ENCODE results near the gene MYH9. TPM values are rescaled to one million over a fixed set of nuclear protein-coding genes. Genes with fewer than 3 reads are reported as not detected.
A peak's percentile ranks its signal among the peaks of the same experiment; 100 is the strongest.

MYH9 gene
- total and polyA plus RNA-seq, 5 experiments from 2014 or later = 51.2 to 718 (median 389) TPM

- Mint-ChIP-seq H3K4me3 (peak overlapping the region; percentile 39 to 94 (median 68)), H3K27ac (peak overlapping the region; percentile 90 to 98 (median 94)), H3K9me3 (no peaks in the 10 kb centered on the region)
Measured at GRCh38 chr22:36360871-36361383, 26.8 kb downstream of the MYH9 start.

GRCh38 chr22:36360011-36360410, 27.8 kb downstream of the MYH9 start:
- Mint-ChIP-seq H3K27me3 (no peaks in the 10 kb centered on the region), H3K36me3 (peaks cover 0 to 48% (median 0%) of the 10 kb centered on the region in 3 donors), H3K27ac (peak overlapping the region; percentile 90 to 98 (median 96)), H3K9me3 (no peaks in the 10 kb centered on the region), H3K4me3 (peak overlapping the region; percentile 43 to 86 (median 78)), H3K4me1 (peaks cover 65 to 100% (median 98%) of the 10 kb centered on the region in 4 donors)
- ATAC-seq (no peak), DNase-seq (no peak)
- POLR2A ChIA-PET = interaction anchor here (0.5 to 51.6 kb wide), 5 partner anchors 4 to 790 kb away, joined by 3 to 2215 read pairs (median 4); partner anchors contain the start of genes IL2RB and MYH9

More at GRCh38 chr22:36360871-36361383, 26.8 kb downstream of the MYH9 start:
- DNase-seq (no peak), ATAC-seq (no peak)
- POLR2A ChIA-PET = interaction anchor here (1.0 to 51.6 kb wide), 3 partner anchors 5 to 90 kb away, joined by 6 to 2215 read pairs (median 2215); partner anchors contain the start of gene MYH9
- H3K27me3 Mint-ChIP-seq = no peaks in the 10 kb centered on the region
- H3K36me3 Mint-ChIP-seq = peaks cover 0 to 45% (median 0%) of the 10 kb centered on the region in 3 donors
- H3K4me1 Mint-ChIP-seq = peaks cover 60 to 99% (median 97%) of the 10 kb centered on the region in 4 donors

- H3K27ac Mint-ChIP-seq = peak overlapping the region; percentile 90 to 97 (median 95)
- no peaks in the 10 kb centered on the region for H3K9me3 Mint-ChIP-seq
- peaks cover 0 to 47% (median 0%) of the 10 kb centered on the region in 3 donors for H3K36me3 Mint-ChIP-seq
- ATAC-seq = no peak
- H3K4me1 Mint-ChIP-seq = peaks cover 64 to 100% (median 98%) of the 10 kb centered on the region in 4 donors
- H3K27me3 Mint-ChIP-seq = no peaks in the 10 kb centered on the region
- DNase-seq = no peak
- H3K4me3 Mint-ChIP-seq = peak overlapping the region in 9 of 10 donors; percentile 40 to 88 (median 81)
- POLR2A ChIA-PET = interaction anchor here (0.5 to 51.6 kb wide), 7 partner anchors 4 to 790 kb away, joined by 3 to 2215 read pairs (median 3); partner anchors contain the start of genes IL2RB and MYH9
Measured at GRCh38 chr22:36359470-36359996, 28.2 kb downstream of the MYH9 start.

- Mint-ChIP-seq H3K4me3 (peak overlapping the region; percentile 38 to 88 (median 80)), H3K9me3 (no peaks in the 10 kb centered on the region), H3K27ac (peak overlapping the region; percentile 90 to 97 (median 95)), H3K27me3 (no peaks in the 10 kb centered on the region), H3K4me1 (peaks cover 58 to 100% (median 98%) of the 10 kb centered on the region in 4 donors), H3K36me3 (peaks cover 0 to 48% (median 0%) of the 10 kb centered on the region in 3 donors)
- ATAC-seq (peak in 1 of 2 donors; percentile 5), DNase-seq (no peak)
- POLR2A ChIA-PET = interaction anchor here (0.8 to 51.6 kb wide), 7 partner anchors 3 to 108 kb away, joined by 3 to 2215 read pairs (median 3); partner anchors contain the start of gene MYH9
Measured at GRCh38 chr22:36358533-36359469, 29.0 kb downstream of the MYH9 start.

GRCh38 chr22:36356708-36357624, 30.8 kb downstream of the MYH9 start:
- DNase-seq (peak in 7 of 10 donors; percentile 59 to 79 (median 68)), ATAC-seq (peak; percentile 51 to 69)
- H3K4me1 Mint-ChIP-seq = peaks cover 52 to 100% (median 98%) of the 10 kb centered on the region in 4 donors
- H3K27ac Mint-ChIP-seq = peak overlapping the region; percentile 90 to 99 (median 94)
- no peaks in the 10 kb centered on the region for H3K9me3 Mint-ChIP-seq
- peak overlapping the region; percentile 60 to 91 (median 84) for H3K4me3 Mint-ChIP-seq
- POLR2A ChIA-PET = interaction anchor here (0.6 to 51.6 kb wide), 7 partner anchors 1 to 104 kb away, joined by 3 to 2215 read pairs (median 4); partner anchors contain the start of gene MYH9
- H3K36me3 Mint-ChIP-seq = peaks cover 0 to 50% (median 0%) of the 10 kb centered on the region in 3 donors
- no peaks in the 10 kb centered on the region for H3K27me3 Mint-ChIP-seq

- ATAC-seq = no peak
- H3K4me1 Mint-ChIP-seq = peaks cover 54 to 100% (median 98%) of the 10 kb centered on the region in 4 donors
- no peaks in the 10 kb centered on the region for H3K9me3 Mint-ChIP-seq
- peak overlapping the region; percentile 90 to 99 (median 94) for H3K27ac Mint-ChIP-seq
- peaks cover 0 to 43% (median 0%) of the 10 kb centered on the region in 3 donors for H3K36me3 Mint-ChIP-seq
- peak overlapping the region; percentile 45 to 91 (median 78) for H3K4me3 Mint-ChIP-seq
- no peaks in the 10 kb centered on the region for H3K27me3 Mint-ChIP-seq
- DNase-seq = no peak
- POLR2A ChIA-PET = interaction anchor here (1.0 to 51.6 kb wide), 5 partner anchors 0 to 96 kb away, joined by 3 to 2215 read pairs (median 23); partner anchors contain the start of gene MYH9
Measured at GRCh38 chr22:36355894-36356293, 31.9 kb downstream of the MYH9 start.

GRCh38 chr22:36355362-36355761, 32.4 kb downstream of the MYH9 start:
- ATAC-seq (peak in 1 of 2 donors; percentile 15), DNase-seq (no peak)
- peak overlapping the region; percentile 45 to 91 (median 78) for H3K4me3 Mint-ChIP-seq
- no peaks in the 10 kb centered on the region for H3K27me3 Mint-ChIP-seq
- peaks cover 54 to 100% (median 98%) of the 10 kb centered on the region in 4 donors for H3K4me1 Mint-ChIP-seq
- POLR2A ChIA-PET = interaction anchor here (0.7 to 51.6 kb wide), 5 partner anchors 0 to 104 kb away, joined by 3 to 2215 read pairs (median 23); partner anchors contain the start of gene MYH9
- no peaks in the 10 kb centered on the region for H3K9me3 Mint-ChIP-seq
- H3K36me3 Mint-ChIP-seq = peaks cover 0 to 41% (median 0%) of the 10 kb centered on the region in 3 donors
- H3K27ac Mint-ChIP-seq = peak overlapping the region; percentile 90 to 99 (median 94)

GRCh38 chr22:36352803-36353507, 34.8 kb downstream of the MYH9 start:
- H3K27ac Mint-ChIP-seq = peak overlapping the region; percentile 90 to 99 (median 94)
- no peaks in the 10 kb centered on the region for H3K27me3 Mint-ChIP-seq
- POLR2A ChIA-PET = interaction anchor here (1.2 to 51.6 kb wide), 6 partner anchors 3 to 118 kb away, joined by 3 to 2215 read pairs (median 16); partner anchors contain the start of gene MYH9
- peaks cover 50 to 96% (median 94%) of the 10 kb centered on the region in 4 donors for H3K4me1 Mint-ChIP-seq
- peak overlapping the region; percentile 52 to 91 (median 78) for H3K4me3 Mint-ChIP-seq
- ATAC-seq (peak; percentile 30 to 56), DNase-seq (peak in 4 of 10 donors; percentile 51 to 90 (median 78))
- H3K9me3 Mint-ChIP-seq = no peaks in the 10 kb centered on the region
- H3K36me3 Mint-ChIP-seq = peaks cover 0 to 37% (median 0%) of the 10 kb centered on the region in 3 donors

- H3K27ac Mint-ChIP-seq = peak overlapping the region; percentile 90 to 99 (median 94)
- DNase-seq = no peak
Measured at GRCh38 chr22:36351921-36352802, 35.6 kb downstream of the MYH9 start.

More at GRCh38 chr22:36351921-36352802, 35.6 kb downstream of the MYH9 start:
- POLR2A ChIA-PET = interaction anchor here (0.6 to 51.6 kb wide), 7 partner anchors 3 to 119 kb away, joined by 3 to 2215 read pairs (median 9); partner anchors contain the start of gene MYH9
- H3K27me3 Mint-ChIP-seq = no peaks in the 10 kb centered on the region
- H3K4me3 Mint-ChIP-seq = peak overlapping the region; percentile 52 to 91 (median 78)
- H3K9me3 Mint-ChIP-seq = no peaks in the 10 kb centered on the region
- no peak for ATAC-seq
- peaks cover 0 to 41% (median 5%) of the 10 kb centered on the region in 3 donors for H3K36me3 Mint-ChIP-seq
- H3K4me1 Mint-ChIP-seq = peaks cover 49 to 96% (median 92%) of the 10 kb centered on the region in 4 donors
